ENCODE measurements around the gene MTERF4. TPM values are rescaled to one million over a fixed set of nuclear protein-coding genes. Genes with fewer than 3 reads are reported as not detected.

MTERF4 gene
- total and polyA plus RNA-seq, 2 of the 13 experiments (the other 11 are each of a cell fraction or from before 2014, with no cell fraction given) = 50.5 to 59.8 TPM

GRCh38 chr2:241148891-241149674 lies 47.0 kb upstream of the MTERF4 start, which contains the start of gene PASK (continued):
- no peak for TF ChIP-seq REST (IDR thresholded peaks at IDR 0.05; ENCODE audit: borderline replicate concordance in 1 of 2, low read depth in 1 of 2, low read length in 2 of 2)
- peak; percentile 80 for TF ChIP-seq SIN3A (IDR thresholded peaks at IDR 0.05; ENCODE audit: borderline replicate concordance, low read depth, low read length)
- peak; percentile 76 for TF ChIP-seq KLF12 (CRISPR knock-in tag; IDR thresholded peaks at IDR 0.05; ENCODE audit: borderline replicate concordance)
- TF ChIP-seq PRDM10 (CRISPR knock-in tag; IDR thresholded peaks at IDR 0.05; ENCODE audit: low read depth) = no peak
- TF ChIP-seq SNRNP70 (IDR thresholded peaks at IDR 0.05; ENCODE audit: low read depth, low read length) = no peak
- 0 out of 2 replicates have a peak, but pooled peaks have one; percentile 11 for TF ChIP-seq ERF (CRISPR knock-in tag; IDR thresholded peaks at IDR 0.05)
- TF ChIP-seq DMTF1 (CRISPR knock-in tag; IDR thresholded peaks at IDR 0.05) = 0 out of 2 replicates have a peak, but pooled peaks have one; percentile 26
- TF ChIP-seq THAP9 (CRISPR knock-in tag; IDR thresholded peaks at IDR 0.05; ENCODE audit: borderline replicate concordance) = no peak
- TF ChIP-seq ZNF782 (CRISPR knock-in tag; IDR thresholded peaks at IDR 0.05; ENCODE audit: borderline replicate concordance) = no peak; the same call in 1 of the 2 replicates
- TF ChIP-seq ZNF800 (CRISPR knock-in tag; IDR thresholded peaks at IDR 0.05) = peak; percentile 95
- no peak for TF ChIP-seq ZNF550 (CRISPR knock-in tag; IDR thresholded peaks at IDR 0.05; ENCODE audit: borderline replicate concordance)
